ENCODE measurements around the gene WT1.

The WT1 gene

DNA sequence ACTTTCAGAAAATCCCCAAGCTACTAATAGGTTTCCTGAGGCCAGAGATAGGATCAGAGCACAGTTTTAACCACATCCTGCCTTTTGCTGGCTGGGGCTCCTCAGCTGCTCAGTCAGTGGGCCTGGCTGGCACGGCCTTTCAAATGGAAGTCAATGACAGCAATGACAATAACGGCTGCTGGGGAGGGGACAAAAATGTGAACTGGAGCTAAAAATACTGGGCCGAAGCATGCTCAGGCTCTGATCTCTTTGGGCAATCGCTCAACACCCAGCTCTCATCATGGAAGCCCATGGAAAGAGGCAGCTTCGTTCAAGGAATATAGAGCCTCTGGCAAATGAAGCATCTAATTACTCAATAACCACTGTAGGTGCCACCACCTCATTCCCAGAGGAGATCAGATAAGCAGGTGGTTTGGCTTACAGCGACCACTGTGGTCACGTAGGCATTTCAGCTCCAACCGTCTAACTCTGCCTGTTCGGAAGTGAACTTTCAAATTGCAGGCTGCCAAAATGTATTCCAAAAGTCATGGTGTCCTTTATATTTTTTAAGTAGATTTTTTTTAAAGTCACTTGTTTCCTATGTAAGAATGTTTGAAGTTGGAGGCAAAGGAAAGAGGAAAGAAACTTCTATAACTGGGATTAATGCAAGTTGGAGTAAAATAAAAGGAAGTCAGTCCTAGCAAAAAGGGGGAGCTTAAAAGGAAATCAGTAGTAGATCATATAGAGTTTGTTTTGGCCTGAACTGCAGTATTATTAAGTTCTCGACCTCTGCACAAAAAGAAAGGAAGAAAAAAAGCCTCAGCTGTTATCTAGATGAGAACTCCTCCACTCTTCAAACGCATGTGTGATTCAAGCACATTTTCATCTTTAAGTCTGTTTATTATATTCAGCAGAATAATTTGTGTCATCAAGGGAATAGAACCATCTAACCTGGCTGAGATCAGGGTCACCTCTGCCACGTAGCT lies 14.1 kb downstream of the WT1 start:
- peak; percentile 36 for DNase-seq

DNA sequence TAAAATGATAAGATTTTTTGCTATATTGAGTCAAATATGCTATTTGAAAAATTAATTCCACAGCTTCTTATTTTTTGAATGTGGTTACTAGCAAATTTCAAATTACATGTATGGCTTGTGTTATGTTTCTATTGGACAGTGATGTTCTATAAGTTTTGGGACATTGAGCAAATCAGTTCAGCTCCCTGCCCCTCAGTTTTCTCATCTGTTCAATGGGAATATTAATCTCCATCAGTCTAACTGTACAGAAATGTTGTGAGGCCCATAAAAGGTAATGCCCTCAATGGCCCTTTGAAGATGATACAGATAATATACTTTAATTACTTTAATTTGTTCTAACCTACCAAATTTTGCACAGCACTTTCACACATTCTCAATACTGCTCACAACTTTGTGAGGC lies 15.2 kb downstream of the WT1 start:
- no peak for DNase-seq

DNA sequence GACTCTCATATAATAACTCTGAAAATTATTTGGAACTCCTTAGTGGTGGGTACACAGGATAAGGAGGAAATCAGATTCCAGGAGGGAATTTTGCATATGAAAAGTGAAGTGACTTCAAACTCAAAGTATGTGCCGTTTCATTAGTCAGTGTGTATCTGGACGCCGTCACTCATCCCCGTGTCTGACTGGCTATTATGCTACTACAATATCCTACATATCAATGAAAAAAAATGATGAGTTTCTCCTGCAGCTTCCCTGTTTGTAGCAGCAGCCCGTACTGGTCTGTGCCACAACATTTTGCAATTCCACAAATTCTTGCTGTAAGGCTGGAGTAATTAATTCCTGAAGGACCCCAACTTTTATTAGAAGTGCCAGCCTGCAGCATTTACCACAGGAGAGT lies 16.5 kb downstream of the WT1 start:
- DNase-seq, result no peak

DNA sequence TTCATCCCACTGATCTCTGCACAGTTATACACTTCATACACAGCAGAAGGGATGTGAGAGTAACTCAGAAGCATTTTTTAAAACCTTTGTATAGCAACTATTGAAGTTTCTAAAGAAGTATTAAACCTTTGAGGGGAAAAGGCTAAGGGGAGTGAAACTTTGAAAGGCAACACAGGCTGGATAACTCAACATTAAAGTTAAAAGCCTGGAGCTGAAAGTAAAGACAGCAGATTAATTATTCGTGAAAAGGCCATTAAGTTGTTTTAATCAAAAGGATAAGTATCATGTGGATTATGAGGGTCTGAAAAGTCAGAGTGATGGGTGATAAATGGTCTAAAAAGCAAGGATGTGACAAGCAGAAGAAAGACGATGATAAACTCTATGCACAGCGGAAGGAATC lies 17.5 kb downstream of the WT1 start:
- no peak for DNase-seq

DNA sequence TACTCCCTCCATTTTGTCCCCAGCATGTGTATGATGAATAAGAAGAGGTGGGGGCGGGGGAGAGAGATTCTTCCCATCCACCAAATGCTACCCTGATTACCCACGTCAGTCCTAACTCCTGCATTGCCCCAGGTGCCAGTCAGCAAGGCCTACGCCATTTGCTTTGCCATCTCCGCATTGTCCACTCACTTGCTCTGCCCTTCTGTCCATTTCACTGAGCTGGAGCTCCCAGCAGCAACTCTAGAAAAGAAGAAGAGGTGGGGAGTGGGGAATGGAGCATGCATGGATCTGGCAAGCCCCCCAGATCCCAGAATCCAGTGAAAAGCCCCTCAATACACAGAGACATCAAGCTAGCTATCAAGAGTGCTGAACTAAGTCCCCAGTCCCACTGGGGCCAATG lies 19.0 kb downstream of the WT1 start:
- DNase-seq, result no peak

DNA sequence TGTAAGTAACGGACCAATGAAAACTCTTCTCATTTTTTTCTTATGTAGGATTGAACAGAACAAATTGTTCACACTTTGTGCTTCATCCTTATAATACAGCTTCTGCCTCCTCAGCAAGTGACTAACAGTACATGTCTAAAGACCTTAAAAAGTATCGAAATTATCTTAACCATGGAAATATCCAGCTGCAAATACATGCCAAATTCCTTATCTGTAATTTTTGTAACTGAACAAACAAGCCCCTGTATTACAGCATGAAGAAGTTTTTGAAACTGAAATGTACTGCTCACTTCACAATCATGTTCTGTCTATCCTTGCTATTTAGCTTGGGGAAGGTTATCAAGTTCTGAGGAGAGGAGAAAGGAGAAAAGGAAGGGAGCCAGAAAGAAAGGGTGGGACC lies 20.4 kb downstream of the WT1 start:
- no peak for DNase-seq

DNA sequence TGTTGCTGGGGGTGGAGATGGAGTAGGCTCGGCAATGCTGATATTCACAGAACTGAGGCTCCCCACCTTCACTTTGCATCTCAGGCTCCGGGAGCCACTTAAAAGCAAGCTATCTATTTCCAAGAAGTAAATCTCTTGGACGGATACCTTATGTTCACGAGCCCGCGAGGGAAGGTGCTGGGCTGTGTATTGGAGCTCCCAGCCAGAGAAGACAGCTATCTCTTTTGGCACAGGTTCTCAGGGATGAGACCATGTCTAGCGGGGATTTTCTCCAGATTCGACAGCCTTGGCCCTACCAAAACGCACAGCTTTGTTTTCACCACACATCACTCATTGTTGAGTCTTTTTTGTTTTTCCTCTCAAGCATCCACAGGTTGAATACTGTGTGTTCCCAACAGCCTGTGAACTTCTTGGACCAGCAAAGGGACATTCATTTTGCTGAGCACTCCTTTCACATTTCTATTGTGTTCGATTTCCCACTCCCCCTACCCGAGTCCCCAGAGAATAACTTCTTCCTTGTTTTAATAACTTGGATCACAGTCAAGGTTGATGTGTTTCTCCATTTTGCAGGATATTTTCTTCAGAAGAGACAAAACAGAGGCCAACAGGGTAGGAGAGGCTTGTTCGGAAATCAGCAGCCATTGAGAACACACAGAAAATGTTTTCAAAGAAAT lies 23.3 kb downstream of the WT1 start:
- DNase-seq, result no peak

DNA sequence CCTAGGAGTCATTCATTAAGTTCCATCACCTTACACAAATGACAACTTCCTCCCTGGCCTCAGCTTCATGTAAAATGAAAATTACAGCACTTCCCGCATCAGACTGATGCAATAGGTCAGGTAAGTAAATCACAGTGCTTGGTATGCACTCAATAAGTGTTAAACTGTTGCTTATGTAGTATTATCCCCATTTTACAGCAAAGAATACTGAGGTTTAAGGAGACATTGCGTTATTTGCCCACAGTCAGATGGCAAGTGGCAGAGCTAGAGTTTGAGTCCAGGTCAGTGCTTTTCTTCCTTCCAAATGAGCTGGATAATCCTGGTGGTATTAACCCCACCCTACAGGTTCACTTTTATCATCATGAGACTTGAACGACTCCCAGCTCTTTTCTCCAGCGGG lies 29.7 kb downstream of the WT1 start:
- DNase-seq, result no peak

DNA sequence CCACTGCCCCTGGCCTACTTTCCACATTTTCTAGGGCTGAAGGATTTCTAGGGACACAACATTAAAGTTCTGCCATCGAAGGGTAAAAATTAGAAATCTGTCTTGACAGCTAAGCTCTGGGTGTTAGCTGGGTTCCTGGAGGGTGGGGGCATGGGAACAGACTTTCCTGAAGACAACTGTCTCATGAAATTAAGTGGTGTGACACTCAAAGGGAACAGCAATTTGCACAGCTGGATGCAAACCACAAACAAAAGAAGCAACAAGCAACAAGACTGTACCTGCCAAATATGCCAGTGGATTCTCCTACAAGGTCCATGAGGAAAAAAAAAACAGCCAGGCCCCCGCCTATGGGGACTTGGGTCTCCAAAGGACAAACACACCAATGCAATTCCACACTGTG lies 32.5 kb downstream of the WT1 start:
- no peak for DNase-seq

DNA sequence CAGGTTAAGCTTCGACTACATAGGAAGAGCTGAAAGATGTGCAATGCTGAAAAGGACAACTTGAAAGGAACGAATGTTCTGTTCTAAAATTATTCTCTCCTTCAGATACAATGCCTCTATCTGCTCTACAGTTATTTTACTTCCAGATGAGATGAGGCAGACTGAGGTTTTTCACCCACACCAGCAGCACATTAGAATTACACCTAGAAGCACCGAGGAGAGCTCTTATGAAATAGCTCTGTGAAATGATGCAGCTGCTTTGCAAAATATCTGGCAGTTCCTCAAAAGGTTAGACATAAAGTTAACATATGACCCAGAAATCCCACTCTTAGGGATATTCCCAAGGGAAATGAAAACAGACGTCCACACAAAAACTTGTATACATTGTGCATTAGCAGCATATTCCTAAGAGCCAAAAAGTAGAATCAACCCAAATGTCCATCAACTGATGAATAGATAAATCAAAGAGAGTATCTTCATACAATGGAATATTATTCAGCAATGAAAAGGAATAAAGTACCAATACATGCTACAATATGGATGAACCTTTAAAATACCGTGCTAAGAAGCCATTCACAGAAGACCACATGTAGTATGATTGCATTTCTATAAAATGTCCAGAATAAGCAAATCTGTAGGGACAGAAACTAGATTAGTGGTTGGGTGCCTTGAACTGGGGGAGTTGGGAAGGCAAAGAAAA lies 34.5 kb downstream of the WT1 start:
- no peak for DNase-seq

DNA sequence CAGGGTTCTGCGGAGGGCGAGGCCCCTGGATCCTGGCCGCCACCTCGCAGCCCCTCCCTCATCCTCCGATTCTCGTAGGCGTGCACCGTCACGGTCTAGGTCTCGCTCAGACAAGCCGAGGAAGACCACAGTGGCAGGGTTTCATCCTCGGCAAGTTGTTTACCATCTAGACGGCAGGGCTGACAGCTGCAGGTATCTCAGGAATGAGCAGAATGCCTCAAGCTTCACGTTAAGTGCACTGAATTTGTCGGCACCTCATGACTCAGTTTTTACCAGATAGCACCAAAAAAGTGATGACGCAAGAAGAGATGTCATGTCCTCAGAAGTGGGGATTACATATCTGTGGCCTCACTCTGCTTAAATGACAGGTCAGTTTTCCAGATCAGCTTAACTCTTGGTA lies 35.1 kb downstream of the WT1 start:
- DNase-seq, result no peak

DNA sequence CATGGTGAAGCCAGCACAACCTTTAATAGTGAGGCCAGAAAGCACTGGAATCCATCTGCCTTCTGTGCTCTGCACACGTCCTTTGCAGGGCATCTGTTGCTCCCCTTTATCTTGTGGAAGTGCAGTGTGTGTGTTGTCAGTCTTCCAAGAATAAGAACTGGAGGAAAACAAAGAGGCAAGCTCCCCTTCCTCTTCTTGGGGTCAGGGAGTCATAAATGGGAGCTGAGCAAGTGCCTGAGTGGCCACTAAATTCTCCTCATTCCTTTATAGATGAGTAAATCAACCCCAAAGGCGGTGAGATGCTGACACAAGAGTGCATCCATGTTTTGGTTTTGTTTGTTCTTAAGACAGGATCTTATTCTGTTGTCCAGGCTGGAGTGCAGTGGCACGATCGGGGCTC lies 38.3 kb downstream of the WT1 start:
- DNase-seq, result no peak

DNA sequence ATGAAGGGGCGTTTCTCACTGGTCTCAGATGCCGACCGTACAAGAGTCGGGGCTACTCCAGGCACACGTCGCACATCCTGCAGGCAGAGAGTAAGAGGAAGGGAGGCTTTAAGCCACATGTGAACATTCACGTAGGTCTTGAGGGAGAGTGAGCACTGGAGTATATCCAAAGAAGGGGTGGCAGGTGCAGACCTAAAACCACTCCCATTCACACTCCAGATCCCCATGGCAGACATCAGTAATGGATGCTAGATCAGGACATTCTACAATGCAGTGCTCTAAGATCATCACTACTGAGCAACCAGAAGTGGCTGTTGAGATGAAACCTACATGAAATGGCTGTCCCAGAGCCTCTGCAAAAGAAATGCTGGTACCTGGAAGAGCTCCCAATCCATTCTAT lies 39.0 kb downstream of the WT1 start:
- no peak for DNase-seq

DNA sequence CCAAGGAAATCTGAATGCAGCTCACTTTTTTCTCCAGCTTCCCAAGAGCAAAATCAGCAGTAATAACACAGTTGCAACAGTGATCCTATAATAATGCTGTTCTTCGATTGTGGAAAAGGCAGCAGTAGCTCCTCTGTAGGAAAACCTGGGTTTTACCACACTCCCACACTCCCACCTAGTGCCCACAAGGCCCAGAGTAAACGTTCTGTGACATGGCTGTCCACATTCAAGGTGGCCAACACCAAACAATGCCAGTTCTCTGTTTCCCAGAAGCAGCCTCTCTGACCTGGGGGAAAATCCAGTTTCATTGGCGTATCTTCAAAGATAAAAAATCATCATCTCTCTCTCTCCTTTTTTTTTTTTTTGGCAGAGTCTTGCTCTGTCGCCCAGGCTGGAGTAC lies 40.2 kb downstream of the WT1 start:
- DNase-seq, result no peak

DNA sequence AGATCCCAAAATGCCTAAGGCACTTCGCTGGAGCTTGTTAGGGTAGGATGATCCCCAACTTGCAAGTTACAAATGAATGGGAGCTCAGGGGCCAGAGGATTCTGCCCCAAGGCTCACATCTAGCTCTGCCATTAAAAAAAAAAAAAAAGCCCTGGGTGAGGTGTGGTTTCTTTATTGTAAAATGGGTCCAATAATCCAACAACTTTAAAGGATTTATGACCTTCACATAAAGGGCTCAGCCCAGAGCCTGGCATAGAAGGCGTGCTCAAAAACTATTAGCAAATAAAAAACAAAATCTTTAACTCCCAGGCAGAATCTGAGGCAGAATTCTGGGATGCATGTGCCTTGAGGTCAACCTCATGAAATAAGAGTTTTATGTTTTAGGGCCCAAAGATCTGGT lies 42.5 kb downstream of the WT1 start:
- DNase-seq, result no peak

DNA sequence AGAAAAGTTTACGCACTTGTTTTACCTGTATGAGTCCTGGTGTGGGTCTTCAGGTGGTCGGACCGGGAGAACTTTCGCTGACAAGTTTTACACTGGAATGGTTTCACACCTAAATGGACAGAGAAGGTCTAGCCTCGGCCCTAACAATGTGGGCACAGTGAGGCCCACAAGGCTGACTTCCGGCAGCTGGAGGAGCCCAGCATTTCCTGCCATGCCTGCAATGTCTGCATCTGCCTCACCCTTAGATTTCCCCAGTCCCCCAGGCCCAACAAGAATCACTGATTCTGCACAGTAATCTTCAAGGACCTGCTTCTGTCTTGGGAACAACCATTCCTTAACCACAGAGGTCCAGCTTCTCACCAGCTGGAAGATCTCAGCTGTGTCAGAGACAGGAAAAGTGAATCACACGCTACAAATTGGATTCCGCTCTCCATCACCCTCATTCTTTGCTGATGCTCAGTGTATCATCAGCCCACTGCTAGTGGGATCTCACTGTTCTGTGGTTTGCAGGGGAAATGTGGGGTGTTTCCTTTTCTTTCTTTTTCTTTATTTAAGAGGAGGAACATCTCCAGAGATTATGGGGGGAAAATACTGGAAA lies 43.3 kb downstream of the WT1 start:
- DNase-seq, result no peak

DNA sequence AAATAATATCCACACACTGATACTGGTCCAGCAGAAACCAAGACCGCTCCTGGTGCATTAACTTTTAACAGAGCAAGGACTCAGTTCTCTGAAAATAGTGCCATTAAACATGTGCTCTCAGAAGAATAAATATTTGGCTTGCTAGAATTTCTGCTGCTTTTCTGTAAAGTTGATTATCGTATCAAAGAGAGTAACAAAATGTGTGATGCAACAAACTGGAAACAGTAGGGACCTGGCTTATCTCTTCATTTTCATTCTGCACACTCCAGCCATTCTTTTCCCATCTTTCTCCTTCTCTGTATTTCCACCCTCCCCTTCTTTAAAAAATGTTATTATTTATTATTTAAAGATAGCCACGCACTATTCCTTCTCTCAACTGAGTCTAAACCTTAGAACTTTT lies 43.9 kb downstream of the WT1 start:
- DNase-seq, result no peak

DNA sequence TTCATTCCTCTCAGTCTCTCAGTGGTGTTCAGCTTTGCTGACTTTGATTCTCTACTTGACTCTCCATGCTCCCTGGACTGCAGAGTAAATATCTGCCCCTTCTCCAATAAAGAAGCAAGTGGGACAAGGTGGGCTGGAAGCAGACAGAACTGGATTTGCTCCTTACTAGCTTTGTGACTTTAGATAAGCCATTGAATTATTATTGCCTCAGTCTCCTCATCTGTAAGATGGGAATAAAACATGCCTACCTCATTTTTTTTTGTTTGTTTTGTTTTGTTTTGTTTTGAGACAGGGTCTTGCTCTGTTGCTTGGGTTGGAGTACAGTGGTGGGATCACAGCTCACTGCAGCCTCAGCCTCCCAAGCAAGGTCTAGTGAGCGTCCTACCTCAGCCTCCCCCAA lies 44.6 kb downstream of the WT1 start:
- DNase-seq, result no peak

DNA sequence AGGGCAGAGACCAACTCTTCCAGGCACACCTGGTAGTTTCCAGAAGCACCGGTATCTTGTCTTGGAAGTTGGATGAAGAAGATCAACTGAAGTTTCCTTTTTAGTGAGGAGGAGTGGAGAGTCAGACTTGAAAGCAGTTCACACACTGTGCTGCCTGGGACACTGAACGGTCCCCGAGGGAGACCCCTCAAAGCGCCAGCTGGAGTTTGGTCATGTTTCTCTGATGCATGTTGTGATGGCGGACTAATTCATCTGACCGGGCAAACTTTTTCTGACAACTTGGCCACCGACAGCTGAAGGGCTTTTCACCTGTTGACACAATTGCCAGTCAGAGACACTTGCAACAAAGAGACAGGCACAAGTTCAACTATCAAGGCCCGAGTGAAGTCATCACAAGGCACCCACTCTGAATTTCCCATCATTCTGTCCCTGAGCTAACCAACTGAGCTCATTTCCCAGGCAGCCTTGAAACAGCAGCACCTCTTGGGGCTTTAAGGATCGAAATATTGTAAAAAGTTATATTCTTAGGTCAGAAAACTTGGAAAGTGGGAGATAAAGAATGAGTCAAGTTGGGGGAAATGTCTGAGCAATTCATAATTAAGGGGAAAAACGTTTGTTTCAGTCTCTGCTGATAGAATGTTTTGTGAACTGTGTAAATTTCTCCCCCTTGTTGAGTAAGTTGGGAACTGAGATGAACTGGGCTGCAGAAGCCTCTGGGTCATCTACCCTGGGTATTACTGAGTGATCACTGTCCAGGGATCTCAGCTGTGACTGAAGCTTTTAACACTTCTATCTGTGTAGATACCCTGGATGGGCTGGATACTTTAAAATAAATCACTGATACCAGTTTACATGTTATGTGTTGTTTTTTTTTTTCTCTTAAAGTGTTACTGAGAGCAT lies 46.2 kb downstream of the WT1 start:
- no peak for DNase-seq

DNA sequence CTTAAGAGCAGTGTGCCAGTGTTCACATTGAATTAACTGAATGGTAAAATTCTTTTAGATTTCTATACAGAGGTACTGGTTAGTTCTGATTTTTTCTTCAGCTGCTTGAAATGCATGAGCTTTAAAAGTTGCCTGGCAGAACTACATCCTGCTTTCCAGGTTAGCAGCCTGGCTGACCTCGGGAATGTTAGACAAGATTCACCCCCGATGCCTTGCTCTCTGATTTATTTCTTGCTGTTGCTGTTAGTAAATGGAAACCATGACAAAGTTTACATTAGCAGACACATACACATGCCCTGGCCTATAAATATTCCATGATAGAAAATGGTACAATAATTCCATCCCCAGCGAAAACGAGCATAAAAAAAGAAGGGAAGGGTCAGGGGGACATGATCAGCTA lies 47.0 kb downstream of the WT1 start:
- DNase-seq, result no peak

DNA sequence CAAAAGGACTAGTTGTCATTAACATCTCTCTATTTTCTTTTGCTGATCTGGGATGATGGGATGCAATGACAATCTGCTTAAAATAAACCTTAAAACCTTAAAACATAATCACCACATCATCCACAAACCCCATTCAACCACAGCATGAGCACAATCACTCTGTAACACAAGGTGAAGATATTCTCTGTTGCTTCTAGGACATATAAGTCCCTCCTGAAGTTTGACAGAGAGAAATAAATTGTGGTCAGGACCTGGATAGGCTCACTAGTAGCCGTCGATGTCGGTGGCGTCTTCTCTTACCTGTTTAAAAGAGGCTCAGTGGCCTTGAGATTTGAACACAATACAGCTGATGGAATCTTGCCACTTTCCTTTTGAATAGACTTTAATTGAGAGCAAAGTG lies 47.9 kb downstream of the WT1 start:
- no peak for DNase-seq

DNA sequence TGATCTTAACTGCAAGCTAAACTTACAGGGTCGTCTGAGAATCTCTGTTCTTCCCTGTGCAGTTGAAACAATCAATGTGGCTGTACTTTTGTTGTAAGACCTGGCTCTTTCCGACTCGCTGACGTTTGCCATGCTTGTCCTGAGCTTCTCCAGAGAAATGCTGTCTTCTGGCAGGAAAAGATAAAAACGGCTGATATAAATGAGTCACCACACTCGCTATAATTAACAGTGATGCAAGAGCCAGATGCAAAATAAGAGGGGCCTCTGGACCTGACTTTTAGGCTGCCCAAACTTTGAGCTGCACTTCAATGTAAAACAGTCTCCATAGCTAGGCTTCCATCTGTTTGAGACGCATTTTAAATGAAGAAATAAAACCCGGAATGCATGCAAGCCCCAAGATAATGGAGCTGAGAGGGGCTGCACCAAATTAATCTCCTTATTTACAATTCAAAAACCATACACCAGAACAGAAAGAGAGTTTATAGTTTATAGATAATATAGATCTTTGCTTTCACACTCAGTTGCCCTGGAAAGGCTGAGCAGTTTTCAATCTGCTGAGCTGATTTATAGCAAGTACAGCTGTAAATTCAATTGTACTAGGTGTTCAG lies 48.5 kb downstream of the WT1 start:
- no peak for DNase-seq

Measured in activated naive CD4-positive, alpha-beta T cell treated with Interleukin-2 at 50 U/mL for 16 hours (primary cell).